HG02970 (cell line): Measurements from ENCODE around the gene PGBD5.

ENCODE experiments used
- ATAC-seq: cut with Tn5 transposase; IDR thresholded peaks from one replicate; pipeline ENCODE4 v1.9.1; 2021; ENCODE audit warnings: mild to moderate bottlenecking, moderate library complexity, moderate number of reproducible peaks; ENCODE audit not compliant: unreplicated experiment, low FRiP score

PGBD5 gene

GRCh38 chr1:230400007-230400344, 26.2 kb downstream of the PGBD5 start:
- no peak for ATAC-seq

- no peak for ATAC-seq
Observed at GRCh38 chr1:230399321-230400006, 26.7 kb downstream of the PGBD5 start.

GRCh38 chr1:230398856-230399255, 27.3 kb downstream of the PGBD5 start:
- no peak for ATAC-seq

- ATAC-seq, result no peak
Observed at GRCh38 chr1:230396966-230397365, 29.2 kb downstream of the PGBD5 start.

- no peak for ATAC-seq
Observed at GRCh38 chr1:230395932-230396331, 30.2 kb downstream of the PGBD5 start.

- ATAC-seq, result no peak
Observed at GRCh38 chr1:230394741-230395140, 31.4 kb downstream of the PGBD5 start.

- no peak for ATAC-seq
Observed at GRCh38 chr1:230394134-230394533, 32.0 kb downstream of the PGBD5 start.

- ATAC-seq, result no peak
Observed at GRCh38 chr1:230393722-230394121, 32.4 kb downstream of the PGBD5 start.

GRCh38 chr1:230392920-230393521, 33.1 kb downstream of the PGBD5 start:
- ATAC-seq, result no peak

GRCh38 chr1:230392536-230392909, 33.6 kb downstream of the PGBD5 start:
- ATAC-seq, result no peak

GRCh38 chr1:230391776-230392535, 34.2 kb downstream of the PGBD5 start:
- ATAC-seq, result no peak

- no peak for ATAC-seq
Observed at GRCh38 chr1:230390371-230390770, 35.8 kb downstream of the PGBD5 start.

GRCh38 chr1:230387876-230388275, 38.3 kb downstream of the PGBD5 start:
- no peak for ATAC-seq

- no peak for ATAC-seq
Observed at GRCh38 chr1:230387296-230387695, 38.8 kb downstream of the PGBD5 start.

- ATAC-seq, result no peak
Observed at GRCh38 chr1:230386637-230387262, 39.4 kb downstream of the PGBD5 start.

GRCh38 chr1:230385930-230386329, 40.2 kb downstream of the PGBD5 start:
- no peak for ATAC-seq

GRCh38 chr1:230385158-230385450, 41.0 kb downstream of the PGBD5 start:
- no peak for ATAC-seq

- no peak for ATAC-seq
Observed at GRCh38 chr1:230384380-230385157, 41.6 kb downstream of the PGBD5 start.

- no peak for ATAC-seq
Observed at GRCh38 chr1:230383425-230383824, 42.7 kb downstream of the PGBD5 start.

- ATAC-seq, result no peak
Observed at GRCh38 chr1:230382001-230382491, 44.1 kb downstream of the PGBD5 start.

GRCh38 chr1:230381585-230381984, 44.5 kb downstream of the PGBD5 start:
- ATAC-seq, result no peak
